H1 (cell line): ENCODE results near the gene RTEL1. TPM values are rescaled to one million over a fixed set of nuclear protein-coding genes. Genes with fewer than 3 reads are reported as not detected.

Experiments used
- ATF2 ChIP-seq: IDR thresholded peaks from 2 replicates; pipeline ENCODE4 v1.6.1; 2012; ENCODE audit warnings: low read length, inconsistent platforms
- CHD2 ChIP-seq: IDR thresholded peaks from 2 replicates; pipeline ENCODE4 v1.6.1; 2012; ENCODE audit warnings: low read length, improper control_type of control experiment
- POLR2A ChIP-seq, 2 experiments: IDR thresholded peaks; 1 replicate in 1 of 2; 2 replicates in 1 of 2; pipeline ENCODE4 v1.6.1; 2011; ENCODE audit warnings: low read depth in 2 of 2, low read length in 2 of 2, mild to moderate bottlenecking in 2 of 2; ENCODE audit errors: control extremely low read depth in 1 of 2
- SUZ12 ChIP-seq: fragments of 200-600 bp; sonication (generic); IDR thresholded peaks from 2 replicates; pipeline ENCODE4 v1.6.1; 2012; ENCODE audit warnings: mild to moderate bottlenecking, inconsistent platforms, low read length, moderate library complexity, mixed read lengths
- polyA plus RNA-seq, 7 experiments: library from polyadenylated mRNA; depleted of rRNA in 3 of 7; stranded (reverse) in 5 of 7; unstranded in 2 of 7; fragments of >200 nt in 5 of 7; fragments of 200-250 nt in 2 of 7; gene quantifications; 1 replicate in 5 of 7; 2 replicates in 1 of 7; 4 replicates in 1 of 7; pipeline versions ENCODE4 v1.2.1 to v1.2.3, GENCODE V29; 2011 to 2013; ENCODE audit warnings: missing spikeins in 2 of 7, mixed read lengths in 2 of 7
- total RNA-seq: library from RNA; stranded (reverse); fragmentation: NEBNext Ultra II Directional; extraction: Animal tissue kit (Norgen Biotek cat#: 25700); gene quantifications from 2 replicates; pipeline ENCODE4 v1.2.1, GENCODE V29; 2021
- TF ChIP-seq, protein P1 (sequence below): fragments of 300-600 bp; sonication (generic); IDR thresholded peaks from 2 replicates; pipeline ENCODE4 v1.7.1; 2012; ENCODE audit warnings: low read length, moderate library complexity, mild to moderate bottlenecking, inconsistent platforms; ENCODE audit not compliant: insufficient replicate concordance

RTEL1 gene
- total and polyA plus RNA-seq, 2 of the 8 experiments (the other 6 are each of a cell fraction or from before 2014, with no cell fraction given) = 16.2 to 37.1 TPM

DNA sequence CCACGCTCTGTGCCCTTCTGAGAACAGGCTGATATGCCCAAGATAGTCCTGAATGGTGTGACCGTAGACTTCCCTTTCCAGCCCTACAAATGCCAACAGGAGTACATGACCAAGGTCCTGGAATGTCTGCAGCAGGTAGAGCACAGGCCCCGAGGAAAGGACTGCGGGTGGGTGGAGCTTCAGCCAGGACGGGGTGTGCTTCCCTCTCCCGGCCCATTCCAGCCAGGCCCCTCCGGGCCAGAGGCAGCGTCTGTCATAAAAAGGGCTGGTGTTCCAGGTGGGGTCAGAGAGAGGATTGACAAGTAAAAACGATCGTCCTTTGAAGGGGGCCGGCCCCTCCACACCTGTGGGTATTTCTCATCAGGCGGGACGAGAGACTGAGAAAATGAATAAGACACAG is 1.3 kb downstream of the RTEL1 start (continued):
- TF ChIP-seq, protein P1, sequence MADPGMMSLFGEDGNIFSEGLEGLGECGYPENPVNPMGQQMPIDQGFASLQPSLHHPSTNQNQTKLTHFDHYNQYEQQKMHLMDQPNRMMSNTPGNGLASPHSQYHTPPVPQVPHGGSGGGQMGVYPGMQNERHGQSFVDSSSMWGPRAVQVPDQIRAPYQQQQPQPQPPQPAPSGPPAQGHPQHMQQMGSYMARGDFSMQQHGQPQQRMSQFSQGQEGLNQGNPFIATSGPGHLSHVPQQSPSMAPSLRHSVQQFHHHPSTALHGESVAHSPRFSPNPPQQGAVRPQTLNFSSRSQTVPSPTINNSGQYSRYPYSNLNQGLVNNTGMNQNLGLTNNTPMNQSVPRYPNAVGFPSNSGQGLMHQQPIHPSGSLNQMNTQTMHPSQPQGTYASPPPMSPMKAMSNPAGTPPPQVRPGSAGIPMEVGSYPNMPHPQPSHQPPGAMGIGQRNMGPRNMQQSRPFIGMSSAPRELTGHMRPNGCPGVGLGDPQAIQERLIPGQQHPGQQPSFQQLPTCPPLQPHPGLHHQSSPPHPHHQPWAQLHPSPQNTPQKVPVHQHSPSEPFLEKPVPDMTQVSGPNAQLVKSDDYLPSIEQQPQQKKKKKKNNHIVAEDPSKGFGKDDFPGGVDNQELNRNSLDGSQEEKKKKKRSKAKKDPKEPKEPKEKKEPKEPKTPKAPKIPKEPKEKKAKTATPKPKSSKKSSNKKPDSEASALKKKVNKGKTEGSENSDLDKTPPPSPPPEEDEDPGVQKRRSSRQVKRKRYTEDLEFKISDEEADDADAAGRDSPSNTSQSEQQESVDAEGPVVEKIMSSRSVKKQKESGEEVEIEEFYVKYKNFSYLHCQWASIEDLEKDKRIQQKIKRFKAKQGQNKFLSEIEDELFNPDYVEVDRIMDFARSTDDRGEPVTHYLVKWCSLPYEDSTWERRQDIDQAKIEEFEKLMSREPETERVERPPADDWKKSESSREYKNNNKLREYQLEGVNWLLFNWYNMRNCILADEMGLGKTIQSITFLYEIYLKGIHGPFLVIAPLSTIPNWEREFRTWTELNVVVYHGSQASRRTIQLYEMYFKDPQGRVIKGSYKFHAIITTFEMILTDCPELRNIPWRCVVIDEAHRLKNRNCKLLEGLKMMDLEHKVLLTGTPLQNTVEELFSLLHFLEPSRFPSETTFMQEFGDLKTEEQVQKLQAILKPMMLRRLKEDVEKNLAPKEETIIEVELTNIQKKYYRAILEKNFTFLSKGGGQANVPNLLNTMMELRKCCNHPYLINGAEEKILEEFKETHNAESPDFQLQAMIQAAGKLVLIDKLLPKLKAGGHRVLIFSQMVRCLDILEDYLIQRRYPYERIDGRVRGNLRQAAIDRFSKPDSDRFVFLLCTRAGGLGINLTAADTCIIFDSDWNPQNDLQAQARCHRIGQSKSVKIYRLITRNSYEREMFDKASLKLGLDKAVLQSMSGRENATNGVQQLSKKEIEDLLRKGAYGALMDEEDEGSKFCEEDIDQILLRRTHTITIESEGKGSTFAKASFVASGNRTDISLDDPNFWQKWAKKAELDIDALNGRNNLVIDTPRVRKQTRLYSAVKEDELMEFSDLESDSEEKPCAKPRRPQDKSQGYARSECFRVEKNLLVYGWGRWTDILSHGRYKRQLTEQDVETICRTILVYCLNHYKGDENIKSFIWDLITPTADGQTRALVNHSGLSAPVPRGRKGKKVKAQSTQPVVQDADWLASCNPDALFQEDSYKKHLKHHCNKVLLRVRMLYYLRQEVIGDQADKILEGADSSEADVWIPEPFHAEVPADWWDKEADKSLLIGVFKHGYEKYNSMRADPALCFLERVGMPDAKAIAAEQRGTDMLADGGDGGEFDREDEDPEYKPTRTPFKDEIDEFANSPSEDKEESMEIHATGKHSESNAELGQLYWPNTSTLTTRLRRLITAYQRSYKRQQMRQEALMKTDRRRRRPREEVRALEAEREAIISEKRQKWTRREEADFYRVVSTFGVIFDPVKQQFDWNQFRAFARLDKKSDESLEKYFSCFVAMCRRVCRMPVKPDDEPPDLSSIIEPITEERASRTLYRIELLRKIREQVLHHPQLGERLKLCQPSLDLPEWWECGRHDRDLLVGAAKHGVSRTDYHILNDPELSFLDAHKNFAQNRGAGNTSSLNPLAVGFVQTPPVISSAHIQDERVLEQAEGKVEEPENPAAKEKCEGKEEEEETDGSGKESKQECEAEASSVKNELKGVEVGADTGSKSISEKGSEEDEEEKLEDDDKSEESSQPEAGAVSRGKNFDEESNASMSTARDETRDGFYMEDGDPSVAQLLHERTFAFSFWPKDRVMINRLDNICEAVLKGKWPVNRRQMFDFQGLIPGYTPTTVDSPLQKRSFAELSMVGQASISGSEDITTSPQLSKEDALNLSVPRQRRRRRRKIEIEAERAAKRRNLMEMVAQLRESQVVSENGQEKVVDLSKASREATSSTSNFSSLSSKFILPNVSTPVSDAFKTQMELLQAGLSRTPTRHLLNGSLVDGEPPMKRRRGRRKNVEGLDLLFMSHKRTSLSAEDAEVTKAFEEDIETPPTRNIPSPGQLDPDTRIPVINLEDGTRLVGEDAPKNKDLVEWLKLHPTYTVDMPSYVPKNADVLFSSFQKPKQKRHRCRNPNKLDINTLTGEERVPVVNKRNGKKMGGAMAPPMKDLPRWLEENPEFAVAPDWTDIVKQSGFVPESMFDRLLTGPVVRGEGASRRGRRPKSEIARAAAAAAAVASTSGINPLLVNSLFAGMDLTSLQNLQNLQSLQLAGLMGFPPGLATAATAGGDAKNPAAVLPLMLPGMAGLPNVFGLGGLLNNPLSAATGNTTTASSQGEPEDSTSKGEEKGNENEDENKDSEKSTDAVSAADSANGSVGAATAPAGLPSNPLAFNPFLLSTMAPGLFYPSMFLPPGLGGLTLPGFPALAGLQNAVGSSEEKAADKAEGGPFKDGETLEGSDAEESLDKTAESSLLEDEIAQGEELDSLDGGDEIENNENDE = no peak
- TF ChIP-seq CHD2 = no peak
- TF ChIP-seq POLR2A (IDR thresholded peaks at IDR 0.05; ENCODE audit: control extremely low read depth in 1 of 2, low read depth in 2 of 2, low read length in 2 of 2) = no peak
- TF ChIP-seq ATF2 = no peak
- no peak for TF ChIP-seq SUZ12
- TF ChIP-seq, all 59 proteins: peak for 0
